ENCODE measurements around the gene HEATR5B.

DNA sequence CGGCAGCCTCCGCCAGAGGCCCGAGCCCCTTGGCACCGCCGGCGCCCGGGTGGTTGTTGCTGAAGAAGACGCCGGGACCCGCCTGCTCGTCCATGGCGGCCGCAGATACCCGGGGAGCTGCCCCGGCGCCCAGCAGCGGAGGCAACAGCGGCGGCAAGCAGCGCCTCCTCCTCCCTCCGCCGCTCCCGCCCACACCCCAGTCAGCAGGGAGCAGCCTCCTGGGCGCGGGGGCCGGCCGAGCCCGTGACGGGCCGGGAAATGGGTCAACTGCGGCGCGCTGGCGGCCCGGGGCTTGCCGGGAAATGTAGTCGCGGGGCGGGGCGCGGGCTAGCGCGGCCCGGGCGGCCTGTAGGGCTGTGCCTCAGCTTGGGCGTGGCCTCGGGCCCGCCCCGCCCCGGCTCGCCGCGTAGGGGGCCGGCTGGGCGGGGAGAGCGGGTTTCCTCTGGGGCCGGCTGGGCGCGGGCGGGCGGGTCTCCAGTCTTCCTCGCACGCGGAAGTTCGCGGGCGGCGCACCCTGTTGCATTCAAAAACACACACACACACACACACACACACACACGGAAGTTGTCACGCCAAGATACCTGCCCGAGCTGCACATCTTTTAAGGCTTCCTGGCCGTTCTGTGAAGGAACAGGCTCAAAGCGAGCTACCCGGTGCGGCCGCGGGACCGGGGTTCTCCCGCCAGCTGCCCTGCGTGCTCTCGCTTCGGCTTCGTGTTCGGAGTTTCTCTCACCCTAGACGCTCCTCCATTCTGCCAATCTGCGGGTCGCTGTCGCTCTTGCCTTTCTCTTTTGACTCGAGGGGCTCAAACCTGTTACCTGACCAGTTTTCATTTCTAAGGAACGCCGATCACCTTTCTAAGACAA is 117.6 kb downstream of the HEATR5B start, which contains the start of gene STRN:
- TF ChIP-seq, protein P1, sequence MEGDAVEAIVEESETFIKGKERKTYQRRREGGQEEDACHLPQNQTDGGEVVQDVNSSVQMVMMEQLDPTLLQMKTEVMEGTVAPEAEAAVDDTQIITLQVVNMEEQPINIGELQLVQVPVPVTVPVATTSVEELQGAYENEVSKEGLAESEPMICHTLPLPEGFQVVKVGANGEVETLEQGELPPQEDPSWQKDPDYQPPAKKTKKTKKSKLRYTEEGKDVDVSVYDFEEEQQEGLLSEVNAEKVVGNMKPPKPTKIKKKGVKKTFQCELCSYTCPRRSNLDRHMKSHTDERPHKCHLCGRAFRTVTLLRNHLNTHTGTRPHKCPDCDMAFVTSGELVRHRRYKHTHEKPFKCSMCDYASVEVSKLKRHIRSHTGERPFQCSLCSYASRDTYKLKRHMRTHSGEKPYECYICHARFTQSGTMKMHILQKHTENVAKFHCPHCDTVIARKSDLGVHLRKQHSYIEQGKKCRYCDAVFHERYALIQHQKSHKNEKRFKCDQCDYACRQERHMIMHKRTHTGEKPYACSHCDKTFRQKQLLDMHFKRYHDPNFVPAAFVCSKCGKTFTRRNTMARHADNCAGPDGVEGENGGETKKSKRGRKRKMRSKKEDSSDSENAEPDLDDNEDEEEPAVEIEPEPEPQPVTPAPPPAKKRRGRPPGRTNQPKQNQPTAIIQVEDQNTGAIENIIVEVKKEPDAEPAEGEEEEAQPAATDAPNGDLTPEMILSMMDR (IDR thresholded peaks at IDR 0.05), result peak in 1 of 6 experiments; percentile 5
- peak in 3 of 4 donors; percentile 88 to 97 (median 90) for TF ChIP-seq POLR2A (IDR thresholded peaks at IDR 0.05)
